Measurements from ENCODE around the gene KRTAP10-12. TPM values are rescaled to one million over a fixed set of nuclear protein-coding genes. Genes with fewer than 3 reads are reported as not detected.
"Not testable (repeated sequence)": the region's sequence is repeated elsewhere in the genome, so short reads cannot be mapped to it uniquely, and the experiment has no call there.

KRTAP10-12 gene
- total RNA-seq, 1 experiment from 2014 or later, result not detected

DNA sequence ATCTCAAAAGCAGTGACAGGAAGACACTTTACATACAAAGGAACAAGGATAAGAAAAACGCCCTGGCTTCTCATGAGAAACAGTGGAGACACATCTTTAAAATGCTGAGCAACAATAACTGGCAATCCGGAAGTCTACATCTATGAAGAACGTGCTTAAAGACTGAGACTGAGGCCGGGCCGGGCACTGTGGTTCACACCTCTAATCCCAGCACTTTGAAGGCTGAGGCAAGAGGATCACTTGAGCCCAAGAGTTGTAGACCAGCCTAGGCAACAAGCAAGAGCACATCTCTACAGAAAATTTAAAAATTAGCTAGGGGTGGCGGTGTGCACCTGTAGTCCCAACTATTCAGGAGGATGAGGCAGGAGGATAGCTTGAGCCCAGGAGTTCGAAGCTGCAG is 12.9 kb upstream of the KRTAP10-12 start:
- Histone ChIP-seq H3K4me1 (ENCODE audit: control insufficient read depth, insufficient read depth, low read length) (no peaks in the 10 kb centered on the region), H3K27me3 (ENCODE audit: control insufficient read depth, insufficient read depth, low read length) (no peaks in the 10 kb centered on the region), H3K36me3 (ENCODE audit: control insufficient read depth, insufficient read depth, low read length) (no peaks in the 10 kb centered on the region), H3K27ac (ENCODE audit: low read length) (no peak overlapping the region), H3K4me3 (ENCODE audit: low read depth in 2 of 2, low read length in 2 of 2) (no peak overlapping the region), H3K9me3 (ENCODE audit: control insufficient read depth, insufficient read depth, low read depth, low read length) (no peaks in the 10 kb centered on the region)
- intact Hi-C loops (cut with micrococcal nuclease; ENCODE audit: unreplicated experiment) (no loop called here), in situ Hi-C loops (cut with HindIII; ENCODE audit: low pct_unique_long_range_greater_than_20kb, low sequenced_read_pairs) (no loop called here)
- ChIA-PET CTCF (no interaction called here), POLR2A (no interaction called here)
- ATAC-seq (no peak), DNase-seq (ENCODE audit: low read depth, low spot score) (no peak)
- TF ChIP-seq TCF7L2 (IDR thresholded peaks at IDR 0.05; ENCODE audit: low read depth, low read length) (no peak), POLR2AphosphoS5 (IDR thresholded peaks at IDR 0.05; ENCODE audit: low read depth, low read length) (no peak), SIN3A (IDR thresholded peaks at IDR 0.05; ENCODE audit: borderline replicate concordance, insufficient read depth, low read depth, low read length) (no peak)
- TF ChIP-seq, protein P1, sequence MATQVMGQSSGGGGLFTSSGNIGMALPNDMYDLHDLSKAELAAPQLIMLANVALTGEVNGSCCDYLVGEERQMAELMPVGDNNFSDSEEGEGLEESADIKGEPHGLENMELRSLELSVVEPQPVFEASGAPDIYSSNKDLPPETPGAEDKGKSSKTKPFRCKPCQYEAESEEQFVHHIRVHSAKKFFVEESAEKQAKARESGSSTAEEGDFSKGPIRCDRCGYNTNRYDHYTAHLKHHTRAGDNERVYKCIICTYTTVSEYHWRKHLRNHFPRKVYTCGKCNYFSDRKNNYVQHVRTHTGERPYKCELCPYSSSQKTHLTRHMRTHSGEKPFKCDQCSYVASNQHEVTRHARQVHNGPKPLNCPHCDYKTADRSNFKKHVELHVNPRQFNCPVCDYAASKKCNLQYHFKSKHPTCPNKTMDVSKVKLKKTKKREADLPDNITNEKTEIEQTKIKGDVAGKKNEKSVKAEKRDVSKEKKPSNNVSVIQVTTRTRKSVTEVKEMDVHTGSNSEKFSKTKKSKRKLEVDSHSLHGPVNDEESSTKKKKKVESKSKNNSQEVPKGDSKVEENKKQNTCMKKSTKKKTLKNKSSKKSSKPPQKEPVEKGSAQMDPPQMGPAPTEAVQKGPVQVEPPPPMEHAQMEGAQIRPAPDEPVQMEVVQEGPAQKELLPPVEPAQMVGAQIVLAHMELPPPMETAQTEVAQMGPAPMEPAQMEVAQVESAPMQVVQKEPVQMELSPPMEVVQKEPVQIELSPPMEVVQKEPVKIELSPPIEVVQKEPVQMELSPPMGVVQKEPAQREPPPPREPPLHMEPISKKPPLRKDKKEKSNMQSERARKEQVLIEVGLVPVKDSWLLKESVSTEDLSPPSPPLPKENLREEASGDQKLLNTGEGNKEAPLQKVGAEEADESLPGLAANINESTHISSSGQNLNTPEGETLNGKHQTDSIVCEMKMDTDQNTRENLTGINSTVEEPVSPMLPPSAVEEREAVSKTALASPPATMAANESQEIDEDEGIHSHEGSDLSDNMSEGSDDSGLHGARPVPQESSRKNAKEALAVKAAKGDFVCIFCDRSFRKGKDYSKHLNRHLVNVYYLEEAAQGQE (IDR thresholded peaks at IDR 0.05; ENCODE audit: insufficient read depth in 1 of 2, low read depth in 2 of 2, low read length in 1 of 2), result no peak
- TF ChIP-seq, protein P2, sequence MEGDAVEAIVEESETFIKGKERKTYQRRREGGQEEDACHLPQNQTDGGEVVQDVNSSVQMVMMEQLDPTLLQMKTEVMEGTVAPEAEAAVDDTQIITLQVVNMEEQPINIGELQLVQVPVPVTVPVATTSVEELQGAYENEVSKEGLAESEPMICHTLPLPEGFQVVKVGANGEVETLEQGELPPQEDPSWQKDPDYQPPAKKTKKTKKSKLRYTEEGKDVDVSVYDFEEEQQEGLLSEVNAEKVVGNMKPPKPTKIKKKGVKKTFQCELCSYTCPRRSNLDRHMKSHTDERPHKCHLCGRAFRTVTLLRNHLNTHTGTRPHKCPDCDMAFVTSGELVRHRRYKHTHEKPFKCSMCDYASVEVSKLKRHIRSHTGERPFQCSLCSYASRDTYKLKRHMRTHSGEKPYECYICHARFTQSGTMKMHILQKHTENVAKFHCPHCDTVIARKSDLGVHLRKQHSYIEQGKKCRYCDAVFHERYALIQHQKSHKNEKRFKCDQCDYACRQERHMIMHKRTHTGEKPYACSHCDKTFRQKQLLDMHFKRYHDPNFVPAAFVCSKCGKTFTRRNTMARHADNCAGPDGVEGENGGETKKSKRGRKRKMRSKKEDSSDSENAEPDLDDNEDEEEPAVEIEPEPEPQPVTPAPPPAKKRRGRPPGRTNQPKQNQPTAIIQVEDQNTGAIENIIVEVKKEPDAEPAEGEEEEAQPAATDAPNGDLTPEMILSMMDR (IDR thresholded peaks at IDR 0.05), result no peak
- no TSS peak for BruUV-seq (replicated peaks)

DNA sequence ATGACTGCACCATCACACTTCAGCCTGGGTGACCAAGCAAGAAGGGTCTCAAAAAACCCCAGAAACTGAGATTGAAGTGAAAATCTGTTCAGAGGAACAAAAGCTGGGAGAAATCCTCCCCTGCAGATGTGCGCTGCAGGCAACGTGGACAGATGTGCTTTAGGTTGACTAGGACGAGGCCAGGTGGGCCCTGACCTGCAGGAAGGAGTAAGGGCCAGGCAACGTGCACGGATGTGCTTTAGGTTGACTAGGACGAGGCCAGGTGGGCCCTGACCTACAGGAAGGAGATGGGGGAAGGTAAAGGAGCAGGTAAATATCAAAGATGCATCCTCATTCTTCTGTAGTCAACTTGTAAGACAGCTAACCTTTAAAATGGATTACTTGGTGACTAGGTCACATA is 12.5 kb upstream of the KRTAP10-12 start:
- TF ChIP-seq POLR2AphosphoS5 (IDR thresholded peaks at IDR 0.05; ENCODE audit: low read depth, low read length), result no peak
- TF ChIP-seq, protein P2 (IDR thresholded peaks at IDR 0.05), result no peak
- TF ChIP-seq SIN3A (IDR thresholded peaks at IDR 0.05; ENCODE audit: borderline replicate concordance, insufficient read depth, low read depth, low read length), result no peak
- TF ChIP-seq, protein P1 (IDR thresholded peaks at IDR 0.05; ENCODE audit: insufficient read depth in 1 of 2, low read depth in 2 of 2, low read length in 1 of 2), result no peak
- no peak for TF ChIP-seq TCF7L2 (IDR thresholded peaks at IDR 0.05; ENCODE audit: low read depth, low read length)
- intact Hi-C loops (cut with micrococcal nuclease; ENCODE audit: unreplicated experiment) (no loop called here), in situ Hi-C loops (cut with HindIII; ENCODE audit: low pct_unique_long_range_greater_than_20kb, low sequenced_read_pairs) (no loop called here)
- ATAC-seq (no peak), DNase-seq (ENCODE audit: low read depth, low spot score) (no peak)
- Histone ChIP-seq H3K4me1 (ENCODE audit: control insufficient read depth, insufficient read depth, low read length) (no peaks in the 10 kb centered on the region), H3K9me3 (ENCODE audit: control insufficient read depth, insufficient read depth, low read depth, low read length) (no peaks in the 10 kb centered on the region), H3K36me3 (ENCODE audit: control insufficient read depth, insufficient read depth, low read length) (no peaks in the 10 kb centered on the region), H3K27me3 (ENCODE audit: control insufficient read depth, insufficient read depth, low read length) (no peaks in the 10 kb centered on the region), H3K4me3 (ENCODE audit: low read depth in 2 of 2, low read length in 2 of 2) (no peak overlapping the region), H3K27ac (ENCODE audit: low read length) (no peak overlapping the region)
- ChIA-PET POLR2A (no interaction called here), CTCF (no interaction called here)
- BruUV-seq (replicated peaks), result no TSS peak

DNA sequence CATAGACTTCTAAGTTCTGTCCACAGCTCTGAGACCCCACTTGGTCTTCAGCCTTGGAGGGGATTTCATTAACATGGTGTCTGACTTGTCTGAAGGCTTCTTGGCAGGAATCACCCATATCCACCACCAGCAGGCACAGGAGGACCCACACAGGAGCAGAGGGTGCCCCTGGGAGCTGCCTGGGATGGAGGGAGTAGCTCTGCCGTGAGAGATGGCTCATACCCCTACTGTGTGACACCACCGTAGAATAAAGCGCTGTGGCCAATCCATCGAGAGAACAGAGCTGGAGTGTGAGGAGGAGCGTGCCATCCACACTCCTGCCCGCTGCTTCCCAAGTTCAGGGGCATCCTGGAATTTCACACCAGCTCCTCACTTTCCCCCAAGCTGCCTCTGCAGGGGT is 11.9 kb upstream of the KRTAP10-12 start:
- in situ Hi-C loops (cut with HindIII; ENCODE audit: low pct_unique_long_range_greater_than_20kb, low sequenced_read_pairs); CTCF ChIA-PET; H3K27me3 ChIP-seq (ENCODE audit: control insufficient read depth, insufficient read depth, low read length); H3K9me3 ChIP-seq (ENCODE audit: control insufficient read depth, insufficient read depth, low read depth, low read length); H3K27ac ChIP-seq (ENCODE audit: low read length); intact Hi-C loops (cut with micrococcal nuclease; ENCODE audit: unreplicated experiment); POLR2A ChIA-PET; H3K36me3 ChIP-seq (ENCODE audit: control insufficient read depth, insufficient read depth, low read length); H3K4me3 ChIP-seq (ENCODE audit: low read depth in 2 of 2, low read length in 2 of 2); DNase-seq (ENCODE audit: low read depth, low spot score); ATAC-seq; H3K4me1 ChIP-seq (ENCODE audit: control insufficient read depth, insufficient read depth, low read length); BruUV-seq (replicated peaks): not testable (repeated sequence)

All from Panc1 (cell line).